ENCODE data around the gene SYNM.

The SYNM gene

DNA sequence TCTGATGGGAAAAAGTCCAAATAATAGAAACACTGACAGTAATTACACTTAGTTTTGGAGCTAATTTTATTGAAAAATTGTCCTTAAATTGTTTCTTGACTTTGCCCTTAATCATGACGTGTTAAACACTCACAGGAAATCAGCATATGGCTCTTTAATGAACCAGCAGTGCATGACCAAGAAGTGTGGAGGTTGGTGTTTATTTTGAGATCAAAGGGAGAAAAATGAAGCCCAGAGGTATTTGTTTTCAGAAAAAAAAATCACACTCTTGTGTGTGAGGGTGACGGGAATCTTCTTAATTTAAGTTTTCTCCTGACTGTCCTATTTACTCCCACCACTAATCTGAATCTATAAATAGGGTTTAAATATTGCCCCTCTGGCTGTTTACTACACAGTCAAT is 28.8 kb upstream of the SYNM start:
- no peak overlapping the region for H3K4me3 ChIP-seq (ENCODE audit: control insufficient read depth, low read depth, low read length)

DNA sequence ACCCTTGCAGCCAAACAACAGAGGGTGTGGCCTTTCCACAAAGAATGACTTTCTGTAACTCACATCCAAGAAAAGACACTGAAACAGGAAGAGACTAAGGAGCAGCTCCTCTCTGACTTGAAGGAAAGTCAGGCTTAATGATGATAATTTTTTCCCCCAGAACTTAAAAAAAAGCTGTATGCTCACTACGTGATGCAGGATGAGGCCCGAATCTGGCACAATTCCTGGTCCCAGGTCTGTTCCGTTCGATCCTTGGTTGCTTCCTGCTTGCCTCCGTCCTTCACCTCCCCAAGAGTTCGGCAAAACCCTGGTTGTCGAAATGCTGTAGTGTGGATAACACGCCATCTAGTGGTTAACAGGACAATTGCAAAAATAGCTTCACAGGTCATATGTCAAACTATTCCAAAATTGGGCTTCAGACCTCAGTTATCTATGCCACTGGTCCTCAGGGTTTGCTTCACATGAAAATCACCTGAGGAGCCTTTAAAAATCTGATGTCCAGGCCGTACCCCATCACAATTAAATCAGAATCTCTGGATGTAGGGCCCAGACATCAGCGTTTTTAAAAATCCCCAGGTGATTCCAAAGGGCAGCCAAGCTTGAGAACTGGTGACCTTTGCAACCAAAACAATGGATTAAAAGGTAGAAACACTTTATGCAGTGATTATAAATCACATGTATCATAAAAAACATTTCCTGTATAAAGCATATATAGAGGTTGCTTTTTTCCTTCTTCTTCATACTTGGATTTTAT is 28.1 kb upstream of the SYNM start:
- DNase-seq (ENCODE audit: low read depth) = peak; percentile 59
- peak overlapping the region; percentile 16 for H3K4me3 ChIP-seq (ENCODE audit: control insufficient read depth, low read depth, low read length)
- TF ChIP-seq CTCF (IDR thresholded peaks at IDR 0.05; ENCODE audit: control insufficient read depth, insufficient read depth, low read depth, low read length, missing control alignments) = peak; percentile 82

More for the DNA sequence above, 28.8 kb upstream of the SYNM start:
- no peak for DNase-seq (ENCODE audit: low read depth)
- TF ChIP-seq CTCF (IDR thresholded peaks at IDR 0.05; ENCODE audit: control insufficient read depth, insufficient read depth, low read depth, low read length, missing control alignments) = no peak

- TF ChIP-seq CTCF (IDR thresholded peaks at IDR 0.05; ENCODE audit: control insufficient read depth, insufficient read depth, low read depth, low read length, missing control alignments) = no peak
- no peak overlapping the region for H3K4me3 ChIP-seq (ENCODE audit: control insufficient read depth, low read depth, low read length)
- DNase-seq (ENCODE audit: low read depth) = no peak
Observed at GRCh38 chr15:99082798-99083197, 22.1 kb upstream of the SYNM start.

- no peak overlapping the region for H3K4me3 ChIP-seq (ENCODE audit: control insufficient read depth, low read depth, low read length)
Observed at GRCh38 chr15:99084965-99085364, 19.9 kb upstream of the SYNM start.

DNA sequence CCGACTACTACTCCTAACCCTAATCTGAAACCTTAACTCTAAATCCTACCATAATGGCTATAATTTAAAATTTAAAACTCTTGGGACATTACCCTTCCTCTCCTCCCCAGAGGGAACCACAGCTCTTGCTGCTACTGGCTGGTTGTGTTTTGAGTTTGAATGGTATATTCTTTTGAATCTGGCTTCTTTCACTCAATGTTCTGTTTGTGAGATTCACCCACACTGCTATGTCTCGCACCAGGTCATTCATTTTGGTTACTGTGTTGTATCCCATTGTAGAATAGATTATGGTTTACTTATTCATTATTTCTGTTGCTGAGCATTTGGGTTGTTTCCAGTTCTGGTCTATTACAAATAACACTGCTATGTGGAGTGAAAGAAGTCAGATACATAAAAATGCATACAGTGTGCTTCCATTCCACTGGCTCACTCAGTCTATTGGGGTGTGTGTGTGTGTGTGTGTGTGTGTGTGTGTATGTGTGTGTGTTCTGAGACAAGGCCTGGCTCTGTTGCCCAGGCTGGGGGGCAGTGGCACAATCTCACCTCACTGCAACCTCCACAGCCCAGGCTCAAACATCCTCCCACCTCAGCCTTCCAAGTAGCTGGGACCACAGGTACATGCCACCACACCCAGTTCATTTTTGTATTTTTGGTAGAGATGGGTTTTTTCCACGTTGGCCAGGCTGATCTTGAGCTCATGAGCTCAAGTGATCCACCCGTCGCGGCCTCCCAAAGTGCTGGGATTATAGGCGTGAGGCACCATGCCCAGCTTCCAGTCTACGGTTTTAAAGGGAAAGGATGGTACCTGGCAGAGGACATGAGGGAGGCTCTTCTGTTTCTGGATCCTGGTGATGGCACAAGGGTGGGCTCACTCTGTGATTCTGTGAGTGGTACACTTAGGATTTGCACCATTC is 19.2 kb upstream of the SYNM start:
- peak; percentile 45 for DNase-seq (ENCODE audit: low read depth)
- TF ChIP-seq CTCF (IDR thresholded peaks at IDR 0.05; ENCODE audit: control insufficient read depth, insufficient read depth, low read depth, low read length, missing control alignments) = no peak
- H3K4me3 ChIP-seq (ENCODE audit: control insufficient read depth, low read depth, low read length) = no peak overlapping the region

More at GRCh38 chr15:99084965-99085364, 19.9 kb upstream of the SYNM start:
- DNase-seq (ENCODE audit: low read depth) = no peak
- no peak for TF ChIP-seq CTCF (IDR thresholded peaks at IDR 0.05; ENCODE audit: control insufficient read depth, insufficient read depth, low read depth, low read length, missing control alignments)

DNA sequence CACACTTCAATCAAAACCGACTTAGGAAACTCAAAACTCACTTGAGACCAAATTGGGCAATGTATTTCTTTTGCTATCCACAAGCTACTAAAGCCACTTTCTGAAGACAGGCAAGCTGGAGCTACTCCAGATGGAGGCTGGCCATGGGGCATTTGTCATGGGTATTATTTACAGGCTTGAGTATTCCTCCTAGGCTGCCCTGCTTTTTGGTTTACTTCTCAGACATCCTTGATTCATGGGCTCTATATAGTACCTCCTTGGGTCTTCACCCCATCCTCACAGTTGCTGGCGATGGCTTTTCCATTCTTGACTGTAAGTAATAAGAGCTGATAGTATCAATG is 18.6 kb upstream of the SYNM start:
- TF ChIP-seq CTCF (IDR thresholded peaks at IDR 0.05; ENCODE audit: control insufficient read depth, insufficient read depth, low read depth, low read length, missing control alignments) = no peak
- no peak overlapping the region for H3K4me3 ChIP-seq (ENCODE audit: control insufficient read depth, low read depth, low read length)

More for the DNA sequence above, 18.6 kb upstream of the SYNM start:
- no peak for DNase-seq (ENCODE audit: low read depth)
